ENCODE measurements around the gene OR4F6. TPM values are rescaled to one million over a fixed set of nuclear protein-coding genes. Genes with fewer than 3 reads are reported as not detected.

OR4F6 gene
- total RNA-seq, 2 donors from 2014 or later: not detected

GRCh38 chr15:101804375-101804774, 1.1 kb downstream of the OR4F6 start:
- Histone ChIP-seq H3K36me3 (no peaks in the 10 kb centered on the region), H3K4me1 (ENCODE audit: control insufficient read depth in 1 of 2, low read depth in 2 of 2) (no peaks in the 10 kb centered on the region), H3K9me3 (no peaks in the 10 kb centered on the region), H3K4me3 (no peak overlapping the region), H3K27ac (no peak overlapping the region), H3K27me3 (replicated peaks; ENCODE audit: insufficient read depth) (no peaks in the 10 kb centered on the region)
- DNase-seq (ENCODE audit: low spot score) (no peak), ATAC-seq (ENCODE audit: insufficient number of reproducible peaks, low FRiP score, low read depth) (no peak)
- no peak for TF ChIP-seq CTCF (IDR thresholded peaks at IDR 0.05)

GRCh38 chr15:101804941-101805340, 1.6 kb downstream of the OR4F6 start:
- ATAC-seq (ENCODE audit: insufficient number of reproducible peaks, low FRiP score, low read depth): no peak
- TF ChIP-seq CTCF (IDR thresholded peaks at IDR 0.05): no peak

GRCh38 chr15:101805605-101806345, 2.5 kb downstream of the OR4F6 start:
- no peaks in the 10 kb centered on the region for H3K9me3 ChIP-seq
- no peaks in the 10 kb centered on the region for H3K27me3 ChIP-seq (replicated peaks; ENCODE audit: insufficient read depth)
- no peaks in the 10 kb centered on the region for H3K36me3 ChIP-seq
- H3K4me3 ChIP-seq: no peak overlapping the region
- no peaks in the 10 kb centered on the region for H3K4me1 ChIP-seq (ENCODE audit: control insufficient read depth in 1 of 2, low read depth in 2 of 2)
- ATAC-seq (ENCODE audit: insufficient number of reproducible peaks, low FRiP score, low read depth) (no peak), DNase-seq (ENCODE audit: low spot score) (no peak)
- H3K27ac ChIP-seq: no peak overlapping the region
- TF ChIP-seq CTCF (IDR thresholded peaks at IDR 0.05): no peak

More at GRCh38 chr15:101804941-101805340, 1.6 kb downstream of the OR4F6 start:
- H3K27ac ChIP-seq: no peak overlapping the region
- no peak for DNase-seq (ENCODE audit: low spot score)
- H3K36me3 ChIP-seq: no peaks in the 10 kb centered on the region
- no peak overlapping the region for H3K4me3 ChIP-seq
- H3K9me3 ChIP-seq: no peaks in the 10 kb centered on the region
- no peaks in the 10 kb centered on the region for H3K4me1 ChIP-seq (ENCODE audit: control insufficient read depth in 1 of 2, low read depth in 2 of 2)
- no peaks in the 10 kb centered on the region for H3K27me3 ChIP-seq (replicated peaks; ENCODE audit: insufficient read depth)

GRCh38 chr15:101807345-101807945, 4.1 kb downstream of the OR4F6 start:
- no peak overlapping the region for H3K27ac ChIP-seq
- no peaks in the 10 kb centered on the region for H3K36me3 ChIP-seq
- H3K27me3 ChIP-seq (replicated peaks; ENCODE audit: insufficient read depth): no peaks in the 10 kb centered on the region
- H3K4me3 ChIP-seq: no peak overlapping the region
- no peaks in the 10 kb centered on the region for H3K4me1 ChIP-seq (ENCODE audit: control insufficient read depth in 1 of 2, low read depth in 2 of 2)
- DNase-seq (ENCODE audit: low spot score): no peak
- no peaks in the 10 kb centered on the region for H3K9me3 ChIP-seq
- no peak for TF ChIP-seq CTCF (IDR thresholded peaks at IDR 0.05)
- no peak for ATAC-seq (ENCODE audit: insufficient number of reproducible peaks, low FRiP score, low read depth)

GRCh38 chr15:101808201-101808600, 4.9 kb downstream of the OR4F6 start:
- Histone ChIP-seq H3K4me3 (no peak overlapping the region), H3K9me3 (no peaks in the 10 kb centered on the region), H3K27me3 (replicated peaks; ENCODE audit: insufficient read depth) (no peaks in the 10 kb centered on the region), H3K27ac (no peak overlapping the region), H3K36me3 (no peaks in the 10 kb centered on the region), H3K4me1 (ENCODE audit: control insufficient read depth in 1 of 2, low read depth in 2 of 2) (no peaks in the 10 kb centered on the region)
- no peak for TF ChIP-seq CTCF (IDR thresholded peaks at IDR 0.05)
- ATAC-seq (ENCODE audit: insufficient number of reproducible peaks, low FRiP score, low read depth): no peak
- DNase-seq (ENCODE audit: low spot score): no peak

All from thoracic aorta (tissue), 2 donors.